Measurements from ENCODE around the gene PRR20B.
"Not testable (repeated sequence)": the region's sequence is repeated elsewhere in the genome, so short reads cannot be mapped to it uniquely, and the experiment has no call there.

PRR20B gene

DNA sequence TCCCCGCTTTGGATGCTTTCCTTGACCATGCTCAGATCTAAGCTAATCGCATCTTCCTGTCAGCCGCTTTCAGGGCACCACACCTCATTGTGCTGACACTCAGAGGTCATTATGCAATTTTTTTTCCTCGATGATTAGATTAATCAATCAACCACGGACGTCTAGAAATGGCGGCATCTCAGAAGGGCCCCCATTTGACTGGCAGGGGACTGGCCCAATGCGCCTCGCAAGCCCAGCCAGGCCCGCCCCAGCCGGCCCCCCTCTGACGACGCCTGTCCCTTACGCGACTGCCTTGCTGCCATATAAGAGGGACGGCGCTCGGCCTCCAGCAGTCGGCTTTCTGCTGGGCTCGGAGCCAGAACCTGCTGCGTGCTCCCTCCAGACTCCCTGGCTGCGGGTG, at the start of gene PRR20B:
PRR20B (plus strand) TSS at position 301 of the 400 bp plus-strand sequence. CDS start 387 bp downstream, outside the sequence.
- not testable (repeated sequence) for DNase-seq

DNA sequence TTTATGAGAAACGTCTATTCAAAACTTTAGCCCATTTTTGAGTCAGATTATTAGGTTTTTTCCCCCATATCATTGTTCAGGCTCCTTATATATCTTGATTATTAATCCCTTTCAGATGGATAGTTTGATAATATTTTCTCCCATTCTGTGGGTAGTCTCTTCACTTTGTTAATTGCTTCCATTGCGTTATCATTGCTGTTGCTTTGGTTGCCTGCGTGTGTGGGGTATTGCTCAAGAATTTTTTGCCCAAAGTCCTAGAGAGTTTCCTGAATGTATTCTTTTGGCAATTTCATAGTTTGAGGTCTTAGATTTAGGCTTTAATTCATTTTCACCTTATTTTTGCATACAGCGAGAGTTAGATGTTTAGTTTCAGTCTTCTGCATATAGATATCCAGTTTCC, 32.3 kb upstream of the PRR20B start:
- no peak for DNase-seq

DNA sequence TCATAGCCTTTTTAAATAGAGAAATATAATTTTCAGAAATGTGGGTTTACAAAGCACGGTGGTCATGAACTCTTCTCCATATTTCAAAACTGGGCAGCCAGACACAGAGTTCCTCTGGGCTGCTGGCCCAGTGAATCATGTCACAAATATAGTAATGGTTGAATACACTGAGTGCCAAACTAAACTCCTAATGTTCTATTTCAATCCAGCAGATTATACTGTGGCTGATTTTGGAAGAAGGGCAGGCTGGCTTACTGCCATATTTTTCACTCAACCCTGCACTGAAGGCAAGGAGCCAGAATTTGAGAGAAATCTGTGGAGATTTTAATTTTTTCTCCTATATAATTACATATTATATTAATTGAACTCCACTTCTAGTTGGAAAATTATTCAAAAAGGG, 23.6 kb upstream of the PRR20B start:
- peak; percentile 41 for DNase-seq

DNA sequence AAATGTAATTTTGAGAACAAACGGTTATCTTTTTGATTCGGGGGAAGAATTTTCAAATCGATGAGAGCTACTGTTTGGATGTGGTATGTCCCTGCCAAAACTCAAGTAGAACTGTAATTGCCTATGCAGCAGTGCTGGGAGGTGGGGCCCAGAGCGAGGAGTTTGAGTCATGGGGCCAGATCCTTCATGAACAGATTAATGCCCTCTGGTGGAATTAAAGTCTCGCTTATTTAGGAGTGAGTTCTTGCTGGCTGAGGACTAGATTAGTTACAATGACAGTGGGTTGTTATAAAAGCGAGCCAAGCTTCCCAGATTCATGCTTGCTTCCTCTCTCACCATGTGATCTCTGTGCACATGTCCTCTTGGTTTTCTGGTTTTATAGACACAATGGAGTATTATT, 18.4 kb upstream of the PRR20B start:
- no peak for DNase-seq

DNA sequence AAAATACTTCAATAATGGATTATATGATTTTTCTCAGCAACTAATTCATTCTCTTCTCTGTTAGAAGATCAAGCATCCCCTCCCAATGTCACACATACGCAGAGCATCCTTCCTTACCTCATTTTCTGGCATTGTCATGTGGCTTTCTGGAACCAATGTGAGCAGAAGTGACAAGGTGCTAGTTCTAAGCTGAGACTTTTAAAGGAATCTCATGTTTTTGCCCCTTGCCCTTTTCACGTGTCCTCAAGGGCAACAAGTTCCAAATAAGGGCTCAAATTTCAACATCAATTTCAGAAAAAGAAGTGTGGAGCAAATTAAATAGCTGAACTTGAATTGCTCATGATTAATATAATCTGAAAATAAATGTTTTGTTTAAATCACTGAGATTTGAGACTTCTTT, 11.2 kb upstream of the PRR20B start:
- DNase-seq: no peak

DNA sequence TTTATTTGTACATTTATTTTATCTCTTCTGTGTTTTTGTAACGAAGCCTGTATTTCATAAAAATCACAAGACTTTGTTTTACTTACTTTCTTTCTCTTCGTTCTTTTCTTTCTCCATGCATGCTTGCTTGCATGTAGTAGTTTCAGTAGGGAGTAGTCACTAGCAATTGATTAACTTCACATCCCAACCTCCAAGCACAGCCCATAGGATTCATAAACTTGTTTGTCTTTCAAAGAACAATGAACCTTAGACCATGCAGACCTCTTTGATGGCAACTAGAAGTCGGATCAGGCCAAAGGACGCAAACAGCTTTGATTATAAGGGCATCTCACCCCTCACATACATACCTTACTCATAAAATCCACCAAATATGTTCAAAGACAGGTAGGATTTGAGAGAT, 9.7 kb upstream of the PRR20B start:
- DNase-seq: no peak

DNA sequence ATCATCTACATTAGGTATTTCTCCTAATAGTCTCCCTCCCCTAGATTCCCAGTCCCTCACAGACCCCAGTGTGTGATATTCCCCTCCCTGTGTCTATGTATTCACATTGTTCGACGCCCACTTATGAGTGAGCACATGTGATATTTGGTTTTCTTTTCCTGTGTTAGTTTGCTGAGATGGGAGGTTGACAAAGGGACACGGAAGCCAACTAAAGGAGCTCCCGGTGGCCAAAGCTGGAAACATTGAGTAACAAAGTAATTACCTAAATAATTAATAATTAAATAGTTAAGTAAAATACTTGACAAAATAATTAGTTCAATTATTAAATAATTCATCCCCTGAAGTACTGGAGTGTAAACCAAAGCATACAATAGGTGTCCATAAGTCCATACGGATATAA, 8.3 kb upstream of the PRR20B start:
- no peak for DNase-seq

DNA sequence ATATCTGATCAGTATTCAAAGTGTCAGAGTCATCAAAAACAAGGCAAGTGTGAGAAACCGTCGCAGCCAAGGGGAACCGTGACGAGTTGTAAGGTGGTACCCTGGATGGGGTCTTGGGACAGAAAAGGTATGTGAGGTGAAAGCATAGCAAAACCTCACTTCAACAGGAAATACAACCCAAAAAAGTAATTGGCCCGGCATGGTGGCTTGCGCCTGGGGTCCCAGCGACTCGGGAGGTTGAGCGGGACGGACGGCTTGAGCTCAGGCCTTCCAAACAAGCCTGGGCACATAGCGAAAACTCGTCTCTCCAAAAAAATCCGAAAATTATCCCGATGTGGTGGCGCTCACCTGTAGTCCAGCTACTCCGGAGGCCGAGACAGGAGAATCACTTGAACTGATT, 7.5 kb upstream of the PRR20B start:
- not testable (repeated sequence) for DNase-seq

DNA sequence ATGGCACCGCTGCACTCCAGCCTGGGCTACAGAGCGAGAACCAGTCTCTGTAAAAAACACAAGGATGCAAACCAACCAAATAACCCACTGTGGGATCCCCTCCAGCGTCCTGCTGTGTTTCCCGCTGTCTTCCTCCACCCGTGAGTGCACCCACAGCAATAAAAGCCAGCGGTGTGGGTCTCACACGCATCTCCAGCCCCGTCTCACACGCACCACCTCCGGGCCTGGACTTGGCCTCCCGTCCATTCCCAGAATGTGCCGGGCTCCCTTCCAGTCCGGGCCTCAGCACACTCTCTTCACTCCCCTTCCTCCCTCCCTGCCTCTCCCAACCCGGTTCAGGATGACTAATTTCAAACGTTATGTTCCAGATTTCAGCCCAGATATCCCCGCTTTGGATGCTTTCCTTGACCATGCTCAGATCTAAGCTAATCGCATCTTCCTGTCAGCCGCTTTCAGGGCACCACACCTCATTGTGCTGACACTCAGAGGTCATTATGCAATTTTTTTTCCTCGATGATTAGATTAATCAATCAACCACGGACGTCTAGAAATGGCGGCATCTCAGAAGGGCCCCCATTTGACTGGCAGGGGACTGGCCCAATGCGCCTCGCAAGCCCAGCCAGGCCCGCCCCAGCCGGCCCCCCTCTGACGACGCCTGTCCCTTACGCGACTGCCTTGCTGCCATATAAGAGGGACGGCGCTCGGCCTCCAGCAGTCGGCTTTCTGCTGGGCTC, 6.9 kb upstream of the PRR20B start, which contains the start of gene PRR20A:
PRR20A (plus strand) TSS at position 684 of the 734 bp plus-strand sequence. CDS start 387 bp downstream, outside the sequence.
- not testable (repeated sequence) for DNase-seq

DNA sequence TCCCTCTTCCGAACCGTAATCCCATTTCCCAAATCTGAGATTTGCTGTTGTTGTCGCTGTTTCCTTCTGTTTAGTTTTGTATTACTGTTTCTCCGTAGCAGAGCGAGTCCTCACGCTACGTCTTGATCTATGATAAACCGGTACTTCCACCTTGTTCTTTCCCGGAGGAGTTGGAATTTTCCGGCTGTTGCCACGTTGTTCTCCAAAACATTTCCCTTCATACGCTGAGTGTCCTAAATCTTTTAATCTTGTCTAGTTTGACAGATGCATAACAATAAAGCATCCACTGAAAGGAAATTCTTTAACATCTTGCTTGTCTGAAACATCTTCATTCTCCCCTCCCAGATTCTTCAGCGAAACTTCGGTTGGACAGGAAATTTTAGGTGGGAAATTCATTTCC, 818 bp downstream of the PRR20B start:
- DNase-seq: not testable (repeated sequence)

DNA sequence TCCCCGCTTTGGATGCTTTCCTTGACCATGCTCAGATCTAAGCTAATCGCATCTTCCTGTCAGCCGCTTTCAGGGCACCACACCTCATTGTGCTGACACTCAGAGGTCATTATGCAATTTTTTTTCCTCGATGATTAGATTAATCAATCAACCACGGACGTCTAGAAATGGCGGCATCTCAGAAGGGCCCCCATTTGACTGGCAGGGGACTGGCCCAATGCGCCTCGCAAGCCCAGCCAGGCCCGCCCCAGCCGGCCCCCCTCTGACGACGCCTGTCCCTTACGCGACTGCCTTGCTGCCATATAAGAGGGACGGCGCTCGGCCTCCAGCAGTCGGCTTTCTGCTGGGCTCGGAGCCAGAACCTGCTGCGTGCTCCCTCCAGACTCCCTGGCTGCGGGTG, 6.5 kb downstream of the PRR20B start, which contains the start of gene PRR20C:
PRR20C (plus strand) TSS at position 301 of the 400 bp plus-strand sequence. CDS start 387 bp downstream, outside the sequence.
- DNase-seq: not testable (repeated sequence)

DNA sequence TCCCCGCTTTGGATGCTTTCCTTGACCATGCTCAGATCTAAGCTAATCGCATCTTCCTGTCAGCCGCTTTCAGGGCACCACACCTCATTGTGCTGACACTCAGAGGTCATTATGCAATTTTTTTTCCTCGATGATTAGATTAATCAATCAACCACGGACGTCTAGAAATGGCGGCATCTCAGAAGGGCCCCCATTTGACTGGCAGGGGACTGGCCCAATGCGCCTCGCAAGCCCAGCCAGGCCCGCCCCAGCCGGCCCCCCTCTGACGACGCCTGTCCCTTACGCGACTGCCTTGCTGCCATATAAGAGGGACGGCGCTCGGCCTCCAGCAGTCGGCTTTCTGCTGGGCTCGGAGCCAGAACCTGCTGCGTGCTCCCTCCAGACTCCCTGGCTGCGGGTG, 13.0 kb downstream of the PRR20B start, which contains the start of gene PRR20D:
PRR20D (plus strand) TSS at position 301 of the 400 bp plus-strand sequence. CDS start 387 bp downstream, outside the sequence.
- DNase-seq: not testable (repeated sequence)

DNA sequence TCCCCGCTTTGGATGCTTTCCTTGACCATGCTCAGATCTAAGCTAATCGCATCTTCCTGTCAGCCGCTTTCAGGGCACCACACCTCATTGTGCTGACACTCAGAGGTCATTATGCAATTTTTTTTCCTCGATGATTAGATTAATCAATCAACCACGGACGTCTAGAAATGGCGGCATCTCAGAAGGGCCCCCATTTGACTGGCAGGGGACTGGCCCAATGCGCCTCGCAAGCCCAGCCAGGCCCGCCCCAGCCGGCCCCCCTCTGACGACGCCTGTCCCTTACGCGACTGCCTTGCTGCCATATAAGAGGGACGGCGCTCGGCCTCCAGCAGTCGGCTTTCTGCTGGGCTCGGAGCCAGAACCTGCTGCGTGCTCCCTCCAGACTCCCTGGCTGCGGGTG, 19.6 kb downstream of the PRR20B start, which contains the start of gene PRR20E:
PRR20E (plus strand) TSS at position 301 of the 400 bp plus-strand sequence. CDS start 387 bp downstream, outside the sequence.
- DNase-seq: not testable (repeated sequence)

DNA sequence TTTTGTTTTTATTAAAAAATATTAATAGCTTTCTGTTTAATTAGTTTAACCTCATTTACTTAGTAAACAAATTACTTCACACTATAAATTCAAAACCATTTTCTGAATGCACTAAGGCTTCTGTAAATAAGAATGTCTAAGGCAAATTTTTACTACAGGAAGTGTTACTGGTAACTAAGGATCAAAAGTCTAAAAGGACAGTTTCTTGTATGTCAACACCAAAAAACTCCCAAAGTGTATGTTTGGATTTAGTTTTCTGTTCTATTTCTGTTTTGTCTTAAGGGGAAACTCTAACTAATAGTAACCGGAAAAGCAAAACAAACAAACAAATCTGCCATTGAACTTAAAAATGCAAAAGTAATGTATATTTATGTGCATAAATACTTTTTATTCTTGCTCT, 44.4 kb downstream of the PRR20B start:
- no peak for DNase-seq

Data from DMS79 (cell line).